ENCODE results near the gene WDR49.

Gene WDR49

DNA sequence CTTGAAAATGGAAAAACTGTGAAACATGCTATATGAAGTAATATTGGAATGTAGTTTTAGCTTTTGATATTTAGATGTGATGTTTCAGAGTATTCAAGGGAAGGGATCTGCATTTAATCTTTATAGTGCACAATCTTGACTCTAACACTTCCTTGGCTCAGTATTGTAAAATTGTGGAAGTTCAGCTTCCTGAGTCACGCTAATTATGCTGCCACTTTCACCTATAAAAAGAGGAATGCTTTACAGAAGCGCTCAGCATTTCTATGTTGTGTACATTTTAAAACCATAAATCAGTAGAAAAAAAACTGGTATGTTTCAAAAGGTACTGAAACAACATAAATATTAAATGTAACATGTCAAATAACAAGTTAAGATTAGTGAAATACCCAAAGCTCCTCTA is 212.5 kb downstream of the WDR49 start:
- FAIRE-seq (no peak), DNase-seq (ENCODE audit: insufficient read length, low spot score) (no peak)
- TF ChIP-seq, protein P1, sequence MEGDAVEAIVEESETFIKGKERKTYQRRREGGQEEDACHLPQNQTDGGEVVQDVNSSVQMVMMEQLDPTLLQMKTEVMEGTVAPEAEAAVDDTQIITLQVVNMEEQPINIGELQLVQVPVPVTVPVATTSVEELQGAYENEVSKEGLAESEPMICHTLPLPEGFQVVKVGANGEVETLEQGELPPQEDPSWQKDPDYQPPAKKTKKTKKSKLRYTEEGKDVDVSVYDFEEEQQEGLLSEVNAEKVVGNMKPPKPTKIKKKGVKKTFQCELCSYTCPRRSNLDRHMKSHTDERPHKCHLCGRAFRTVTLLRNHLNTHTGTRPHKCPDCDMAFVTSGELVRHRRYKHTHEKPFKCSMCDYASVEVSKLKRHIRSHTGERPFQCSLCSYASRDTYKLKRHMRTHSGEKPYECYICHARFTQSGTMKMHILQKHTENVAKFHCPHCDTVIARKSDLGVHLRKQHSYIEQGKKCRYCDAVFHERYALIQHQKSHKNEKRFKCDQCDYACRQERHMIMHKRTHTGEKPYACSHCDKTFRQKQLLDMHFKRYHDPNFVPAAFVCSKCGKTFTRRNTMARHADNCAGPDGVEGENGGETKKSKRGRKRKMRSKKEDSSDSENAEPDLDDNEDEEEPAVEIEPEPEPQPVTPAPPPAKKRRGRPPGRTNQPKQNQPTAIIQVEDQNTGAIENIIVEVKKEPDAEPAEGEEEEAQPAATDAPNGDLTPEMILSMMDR (IDR thresholded peaks at IDR 0.05; ENCODE audit: insufficient read depth, missing control alignments) = no peak

DNA sequence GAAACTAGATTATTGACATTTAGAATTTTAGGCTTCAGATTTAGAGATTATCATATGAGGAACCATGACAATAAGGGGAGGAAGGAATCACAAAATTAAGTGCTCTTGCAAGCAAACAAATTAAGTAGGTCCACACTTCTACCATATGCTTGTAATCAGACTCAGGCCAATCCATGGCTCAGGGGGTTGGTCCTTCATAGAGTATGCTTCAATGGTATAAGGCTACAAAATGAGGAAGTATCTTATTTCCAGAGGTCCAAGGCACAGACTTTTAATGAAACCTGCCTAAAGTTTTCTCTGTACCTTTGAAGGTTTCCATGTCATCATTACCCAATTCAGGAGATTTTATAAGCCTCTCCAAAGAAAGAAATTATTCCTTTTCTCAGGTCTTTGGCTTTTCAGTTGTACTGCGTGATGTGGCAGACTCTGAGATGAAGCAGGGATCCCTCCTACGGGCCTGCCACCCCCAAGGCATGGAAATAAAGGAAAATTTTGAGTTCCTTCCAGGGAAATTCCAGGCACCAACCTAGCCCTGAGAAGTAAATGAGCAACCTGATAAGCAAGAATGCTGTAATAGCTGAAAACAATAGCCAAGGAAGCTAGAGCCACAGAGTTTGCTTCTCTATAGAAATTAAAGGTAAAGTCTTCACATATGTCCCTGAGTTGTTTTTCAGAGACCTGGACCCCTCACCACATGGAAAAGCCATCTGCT is 216.2 kb downstream of the WDR49 start:
- FAIRE-seq (no peak), DNase-seq (ENCODE audit: insufficient read length, low spot score) (no peak)
- TF ChIP-seq, protein P1 (IDR thresholded peaks at IDR 0.05; ENCODE audit: insufficient read depth, missing control alignments) = no peak

Measured in D721Med (cell line).